ENCODE data around the gene ALDH1B1.

DNA sequence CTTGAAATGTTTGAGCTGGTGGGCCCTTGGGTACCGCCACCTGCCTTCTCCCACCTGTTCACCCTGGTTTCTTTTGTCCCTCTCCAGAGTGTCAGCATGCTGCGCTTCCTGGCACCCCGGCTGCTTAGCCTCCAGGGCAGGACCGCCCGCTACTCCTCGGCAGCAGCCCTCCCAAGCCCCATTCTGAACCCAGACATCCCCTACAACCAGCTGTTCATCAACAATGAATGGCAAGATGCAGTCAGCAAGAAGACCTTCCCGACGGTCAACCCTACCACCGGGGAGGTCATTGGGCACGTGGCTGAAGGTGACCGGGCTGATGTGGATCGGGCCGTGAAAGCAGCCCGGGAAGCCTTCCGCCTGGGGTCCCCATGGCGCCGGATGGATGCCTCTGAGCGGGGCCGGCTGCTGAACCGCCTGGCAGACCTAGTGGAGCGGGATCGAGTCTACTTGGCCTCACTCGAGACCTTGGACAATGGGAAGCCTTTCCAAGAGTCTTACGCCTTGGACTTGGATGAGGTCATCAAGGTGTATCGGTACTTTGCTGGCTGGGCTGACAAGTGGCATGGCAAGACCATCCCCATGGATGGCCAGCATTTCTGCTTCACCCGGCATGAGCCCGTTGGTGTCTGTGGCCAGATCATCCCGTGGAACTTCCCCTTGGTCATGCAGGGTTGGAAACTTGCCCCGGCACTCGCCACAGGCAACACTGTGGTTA lies 3.3 kb downstream of the ALDH1B1 start:
- no peak for TF ChIP-seq POLR2AphosphoS5 (IDR thresholded peaks at IDR 0.05; ENCODE audit: borderline replicate concordance, low read depth, low read length)
- no peak for TF ChIP-seq EZH2 (IDR thresholded peaks at IDR 0.05)

All from SK-N-MC (cell line).